ENCODE measurements around the gene MORC2. TPM values are rescaled to one million over a fixed set of nuclear protein-coding genes. Genes with fewer than 3 reads are reported as not detected.

The MORC2 gene
- total RNA-seq, 4 donors from 2014 or later: 23.5 to 39.6 (median 29.5) TPM

- no peak overlapping the region for H3K27ac ChIP-seq
- no peaks in the 10 kb centered on the region for H3K9me3 ChIP-seq
- H3K27me3 ChIP-seq: no peaks in the 10 kb centered on the region
- no peak for TF ChIP-seq POLR2A (IDR thresholded peaks at IDR 0.05)
- no peak for TF ChIP-seq CTCF (IDR thresholded peaks at IDR 0.05)
- DNase-seq: peak in 1 of 3 donors; percentile 10
- H3K4me3 ChIP-seq: no peak overlapping the region
- no peaks in the 10 kb centered on the region for H3K4me1 ChIP-seq
- H3K36me3 ChIP-seq: no peaks in the 10 kb centered on the region
These were observed 74.2 kb downstream of the MORC2 start for GRCh38 chr22:30894371-30894740.

- no peak overlapping the region for H3K27ac ChIP-seq
- TF ChIP-seq POLR2A (IDR thresholded peaks at IDR 0.05) (no peak), CTCF (IDR thresholded peaks at IDR 0.05) (no peak)
- H3K4me3 ChIP-seq: no peak overlapping the region
- H3K4me1 ChIP-seq: no peaks in the 10 kb centered on the region
- no peaks in the 10 kb centered on the region for H3K27me3 ChIP-seq
- DNase-seq: peak in 1 of 3 donors; percentile 24
- no peaks in the 10 kb centered on the region for H3K36me3 ChIP-seq
- no peaks in the 10 kb centered on the region for H3K9me3 ChIP-seq
These were observed 74.9 kb downstream of the MORC2 start for GRCh38 chr22:30893434-30894370.

- Histone ChIP-seq H3K36me3 (no peaks in the 10 kb centered on the region), H3K4me3 (no peak overlapping the region), H3K4me1 (no peaks in the 10 kb centered on the region), H3K27me3 (no peaks in the 10 kb centered on the region), H3K9me3 (no peaks in the 10 kb centered on the region), H3K27ac (no peak overlapping the region)
- DNase-seq: peak in 1 of 3 donors; percentile 39
- TF ChIP-seq POLR2A (IDR thresholded peaks at IDR 0.05): no peak
These were observed 75.8 kb downstream of the MORC2 start for GRCh38 chr22:30892731-30893221.

GRCh38 chr22:30892286-30892685 is 76.3 kb downstream of the MORC2 start:
- no peaks in the 10 kb centered on the region for H3K36me3 ChIP-seq
- no peak for TF ChIP-seq CTCF (IDR thresholded peaks at IDR 0.05)
- TF ChIP-seq POLR2A (IDR thresholded peaks at IDR 0.05): no peak

GRCh38 chr22:30891781-30892180 is 76.8 kb downstream of the MORC2 start:
- H3K9me3 ChIP-seq: no peaks in the 10 kb centered on the region
- TF ChIP-seq POLR2A (IDR thresholded peaks at IDR 0.05) (no peak), CTCF (IDR thresholded peaks at IDR 0.05) (no peak)
- H3K27me3 ChIP-seq: no peaks in the 10 kb centered on the region
- no peak for DNase-seq
- H3K27ac ChIP-seq: no peak overlapping the region
- H3K4me1 ChIP-seq: no peaks in the 10 kb centered on the region
- no peak overlapping the region for H3K4me3 ChIP-seq
- no peaks in the 10 kb centered on the region for H3K36me3 ChIP-seq

More at GRCh38 chr22:30892286-30892685, 76.3 kb downstream of the MORC2 start:
- Histone ChIP-seq H3K27me3 (no peaks in the 10 kb centered on the region), H3K27ac (no peak overlapping the region), H3K4me1 (no peaks in the 10 kb centered on the region), H3K9me3 (no peaks in the 10 kb centered on the region), H3K4me3 (no peak overlapping the region)
- peak in 2 of 3 donors; percentile 29 to 34 for DNase-seq

- Histone ChIP-seq H3K27me3 (no peaks in the 10 kb centered on the region), H3K27ac (no peak overlapping the region), H3K9me3 (no peaks in the 10 kb centered on the region), H3K4me1 (no peaks in the 10 kb centered on the region), H3K36me3 (no peaks in the 10 kb centered on the region), H3K4me3 (no peak overlapping the region)
- peak in 1 of 3 donors; percentile 32 for DNase-seq
- TF ChIP-seq CTCF (IDR thresholded peaks at IDR 0.05): no peak
- no peak for TF ChIP-seq POLR2A (IDR thresholded peaks at IDR 0.05)
These were observed 77.2 kb downstream of the MORC2 start for GRCh38 chr22:30891443-30891755.
